DND-41 (cell line): ENCODE results near the gene ST6GALNAC3.

Experiments used
- ATAC-seq: fragments of 200-7000 bp; cut with Tn5 transposase; 3 replicates; pipeline ENCODE4 v1.9.1; 2021; ENCODE audit warnings: low read depth; ENCODE audit not compliant: insufficient read depth
- DNase-seq: peaks from one replicate; pipeline ENCODE4 v3.0.0-alpha.2; 2020
- H2AFZ ChIP-seq: 2 replicates; pipeline ENCODE4 v1.6.0; 2012; ENCODE audit warnings: low read depth, low read length
- H3K27ac ChIP-seq: 2 replicates; pipeline ENCODE4 v1.5.1; 2012; ENCODE audit warnings: low read length, inconsistent platforms
- H3K27me3 ChIP-seq: fragments of 200-600 bp; sonication (generic); 2 replicates; pipeline ENCODE4 v1.6.0; 2012; ENCODE audit warnings: low read length, mild to moderate bottlenecking, inconsistent platforms; ENCODE audit not compliant: insufficient read depth, poor library complexity
- H3K36me3 ChIP-seq: 2 replicates; pipeline ENCODE4 v1.5.1; 2012; ENCODE audit warnings: low read length, inconsistent platforms; ENCODE audit not compliant: insufficient read depth
- H3K4me1 ChIP-seq: 2 replicates; pipeline ENCODE4 v1.5.1; 2012; ENCODE audit warnings: mild to moderate bottlenecking, low read length; ENCODE audit not compliant: insufficient read depth
- H3K4me2 ChIP-seq: 2 replicates; pipeline ENCODE4 v1.6.0; 2012; ENCODE audit warnings: mild to moderate bottlenecking, moderate library complexity, low read length, inconsistent platforms; ENCODE audit not compliant: insufficient read depth
- H3K4me3 ChIP-seq, 2 experiments: fragments of 200-600 bp in 1 of 2; shearing (Covaris generic) in 1 of 2; 2 replicates each; pipeline ENCODE4 v1.5.1; 2012 to 2016; ENCODE audit warnings: inconsistent platforms in 2 of 2, low read length in 2 of 2, mild to moderate bottlenecking in 2 of 2, low read depth in 1 of 2, moderate library complexity in 1 of 2
- H3K79me2 ChIP-seq: 2 replicates; pipeline ENCODE4 v1.6.0; 2012; ENCODE audit warnings: low read length, inconsistent platforms; ENCODE audit not compliant: insufficient read depth
- H3K9ac ChIP-seq: 2 replicates; pipeline ENCODE4 v1.6.0; 2012; ENCODE audit warnings: low read depth, mild to moderate bottlenecking, inconsistent platforms, low read length, moderate library complexity
- H3K9me3 ChIP-seq: 2 replicates; pipeline ENCODE4 v1.5.1; 2012; ENCODE audit warnings: low read length, moderate library complexity, mild to moderate bottlenecking, inconsistent platforms; ENCODE audit not compliant: insufficient read depth, severe bottlenecking
- H4K20me1 ChIP-seq: 2 replicates; pipeline ENCODE4 v1.6.0; 2012; ENCODE audit warnings: low read length; ENCODE audit not compliant: insufficient read depth
- EZH2 ChIP-seq: IDR thresholded peaks from 3 replicates; pipeline ENCODE4 v1.6.1; 2012; ENCODE audit warnings: borderline replicate concordance, low read depth, mild to moderate bottlenecking, moderate library complexity, low read length, inconsistent platforms; ENCODE audit not compliant: severe bottlenecking
- TF ChIP-seq, protein P1 (sequence below): IDR thresholded peaks from 2 replicates; pipeline ENCODE4 v1.5.1; 2012; ENCODE audit warnings: borderline replicate concordance, low read length, moderate library complexity, mild to moderate bottlenecking; ENCODE audit not compliant: poor library complexity, severe bottlenecking; ENCODE audit errors: extremely low read depth

The ST6GALNAC3 gene

GRCh38 chr1:76374086-76374485, 299.5 kb downstream of the ST6GALNAC3 start:
- Histone ChIP-seq H3K27me3 (no peaks in the 10 kb centered on the region), H2AFZ (no peak overlapping the region), H3K4me3 (no peak overlapping the region), H3K9me3 (no peaks in the 10 kb centered on the region), H3K79me2 (no peaks in the 10 kb centered on the region), H3K9ac (no peak overlapping the region), H4K20me1 (no peaks in the 10 kb centered on the region), H3K27ac (no peak overlapping the region), H3K4me2 (no peak overlapping the region), H3K36me3 (no peaks in the 10 kb centered on the region), H3K4me1 (no peaks in the 10 kb centered on the region)
- DNase-seq (no peak), ATAC-seq (no peak)
- TF ChIP-seq, protein P1, sequence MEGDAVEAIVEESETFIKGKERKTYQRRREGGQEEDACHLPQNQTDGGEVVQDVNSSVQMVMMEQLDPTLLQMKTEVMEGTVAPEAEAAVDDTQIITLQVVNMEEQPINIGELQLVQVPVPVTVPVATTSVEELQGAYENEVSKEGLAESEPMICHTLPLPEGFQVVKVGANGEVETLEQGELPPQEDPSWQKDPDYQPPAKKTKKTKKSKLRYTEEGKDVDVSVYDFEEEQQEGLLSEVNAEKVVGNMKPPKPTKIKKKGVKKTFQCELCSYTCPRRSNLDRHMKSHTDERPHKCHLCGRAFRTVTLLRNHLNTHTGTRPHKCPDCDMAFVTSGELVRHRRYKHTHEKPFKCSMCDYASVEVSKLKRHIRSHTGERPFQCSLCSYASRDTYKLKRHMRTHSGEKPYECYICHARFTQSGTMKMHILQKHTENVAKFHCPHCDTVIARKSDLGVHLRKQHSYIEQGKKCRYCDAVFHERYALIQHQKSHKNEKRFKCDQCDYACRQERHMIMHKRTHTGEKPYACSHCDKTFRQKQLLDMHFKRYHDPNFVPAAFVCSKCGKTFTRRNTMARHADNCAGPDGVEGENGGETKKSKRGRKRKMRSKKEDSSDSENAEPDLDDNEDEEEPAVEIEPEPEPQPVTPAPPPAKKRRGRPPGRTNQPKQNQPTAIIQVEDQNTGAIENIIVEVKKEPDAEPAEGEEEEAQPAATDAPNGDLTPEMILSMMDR = no peak
- no peak for TF ChIP-seq EZH2

- H3K9me3 ChIP-seq = no peaks in the 10 kb centered on the region
- no peaks in the 10 kb centered on the region for H3K36me3 ChIP-seq
- DNase-seq (no peak), ATAC-seq (no peak)
- H4K20me1 ChIP-seq = no peaks in the 10 kb centered on the region
- TF ChIP-seq, protein P1 = no peak
- TF ChIP-seq EZH2 = no peak
- H3K4me1 ChIP-seq = no peaks in the 10 kb centered on the region
- no peak overlapping the region for H3K9ac ChIP-seq
- H3K4me2 ChIP-seq = no peak overlapping the region
- H3K79me2 ChIP-seq = no peaks in the 10 kb centered on the region
- no peak overlapping the region for H3K27ac ChIP-seq
- no peak overlapping the region for H2AFZ ChIP-seq
- H3K4me3 ChIP-seq = no peak overlapping the region
- H3K27me3 ChIP-seq = no peaks in the 10 kb centered on the region
These were observed 302.7 kb downstream of the ST6GALNAC3 start for GRCh38 chr1:76377247-76377646.

GRCh38 chr1:76379506-76379905, 305.0 kb downstream of the ST6GALNAC3 start:
- Histone ChIP-seq H4K20me1 (no peaks in the 10 kb centered on the region), H2AFZ (no peak overlapping the region), H3K4me2 (no peak overlapping the region), H3K36me3 (no peaks in the 10 kb centered on the region), H3K79me2 (no peaks in the 10 kb centered on the region), H3K27ac (no peak overlapping the region), H3K9me3 (no peaks in the 10 kb centered on the region), H3K4me1 (no peaks in the 10 kb centered on the region), H3K9ac (no peak overlapping the region), H3K4me3 (no peak overlapping the region), H3K27me3 (no peaks in the 10 kb centered on the region)
- ATAC-seq (no peak), DNase-seq (no peak)
- TF ChIP-seq, protein P1 = no peak
- TF ChIP-seq EZH2 = no peak

DNA sequence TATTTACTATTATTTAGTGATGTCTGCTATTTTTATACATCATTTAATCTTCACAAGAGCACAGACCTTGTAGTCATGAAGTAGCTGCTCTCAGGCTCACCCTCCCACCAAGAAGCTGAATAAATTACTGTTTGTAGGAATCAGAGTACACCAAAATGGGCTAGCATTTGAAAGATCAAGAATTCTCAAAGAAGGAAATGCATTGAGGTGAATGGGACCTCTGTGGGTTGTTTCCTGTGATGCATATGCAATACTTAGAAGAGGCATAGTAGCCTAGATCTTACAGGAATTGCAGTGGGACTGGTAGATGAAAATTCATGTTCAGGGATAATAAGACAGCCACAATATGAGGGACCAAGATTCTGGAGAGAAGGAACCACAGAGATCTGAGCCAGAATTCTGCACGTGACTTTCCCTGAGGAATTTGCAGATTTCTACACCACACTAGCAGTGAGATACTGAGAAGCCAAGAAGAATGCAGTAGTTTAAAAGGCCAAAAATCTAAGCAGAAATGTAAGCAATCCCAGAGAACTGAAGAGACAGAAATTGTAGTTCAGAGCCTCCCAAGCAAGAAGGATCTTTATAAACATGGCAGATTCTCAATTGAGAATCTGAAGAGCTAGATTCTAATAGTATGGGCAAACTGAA, 307.0 kb downstream of the ST6GALNAC3 start:
- Histone ChIP-seq H3K9ac (no peak overlapping the region), H3K36me3 (no peaks in the 10 kb centered on the region), H3K4me3 (no peak overlapping the region), H3K4me2 (no peak overlapping the region), H2AFZ (no peak overlapping the region), H3K9me3 (no peaks in the 10 kb centered on the region), H4K20me1 (no peaks in the 10 kb centered on the region), H3K4me1 (no peaks in the 10 kb centered on the region), H3K27me3 (no peaks in the 10 kb centered on the region), H3K79me2 (no peaks in the 10 kb centered on the region), H3K27ac (no peak overlapping the region)
- TF ChIP-seq EZH2 = no peak
- no peak for DNase-seq
- no peak for ATAC-seq
